WTC11 (cell line): ENCODE measurements around the gene ANG. TPM values are rescaled to one million over a fixed set of nuclear protein-coding genes. Genes with fewer than 3 reads are reported as not detected.
"Not testable (repeated sequence)": the region's sequence is repeated elsewhere in the genome, so short reads cannot be mapped to it uniquely, and the experiment has no call there.

ENCODE experiments used
- ATAC-seq: fragments of 200-7000 bp; cut with Tn5 transposase; 2 replicates; pipeline ENCODE4 v1.10.0; 2021; ENCODE audit warnings: mild to moderate bottlenecking, moderate library complexity
- CTCF ChIA-PET: fragments of 300-600 bp; sonication (Branson Sonifier 250); formaldehyde crosslinking; loops from one replicate; lab custom pipeline; 2021; ENCODE audit warnings: antibody characterized with exemption; lab: Charles Lee
- POLR2A ChIA-PET: fragments of 350-600 bp; sonication (Branson Sonifier 250); formaldehyde crosslinking; loops from one replicate; lab custom pipeline; 2021; ENCODE audit warnings: antibody characterized with exemption; lab: Charles Lee
- DNase-seq: peaks from one replicate; pipeline ENCODE4 v3.0.0; 2021; ENCODE audit warnings: low spot score
- H3K27ac Mint-ChIP-seq: 2 replicates; pipeline ENCODE4 v1.8.0; 2021; ENCODE audit warnings: mixed read lengths
- H3K27me3 Mint-ChIP-seq: 2 replicates; pipeline ENCODE4 v1.8.0; 2021; ENCODE audit warnings: low read depth, mild to moderate bottlenecking, moderate library complexity, mixed read lengths
- H3K36me3 Mint-ChIP-seq: 2 replicates; pipeline ENCODE4 v1.8.0; 2021; ENCODE audit warnings: mixed read lengths
- H3K4me1 Mint-ChIP-seq: 2 replicates; pipeline ENCODE4 v1.8.0; 2022; ENCODE audit warnings: mixed read lengths
- H3K4me3 Mint-ChIP-seq: 2 replicates; pipeline ENCODE4 v1.8.0; 2021; ENCODE audit warnings: mild to moderate bottlenecking, moderate library complexity, mixed read lengths
- H3K9me3 Mint-ChIP-seq: 2 replicates; pipeline ENCODE4 v1.8.0; 2021; ENCODE audit warnings: mixed read lengths
- CREM ChIP-seq: sonication (generic); formaldehyde crosslinking; IDR thresholded peaks from 2 replicates; pipeline ENCODE4 v1.8.1; 2022; ENCODE audit warnings: mild to moderate bottlenecking, missing genetic modification reagents, moderate library complexity
- ETV6 ChIP-seq: sonication (generic); formaldehyde crosslinking; IDR thresholded peaks from 2 replicates; pipeline ENCODE4 v1.8.1; 2022; ENCODE audit warnings: mild to moderate bottlenecking, missing genetic modification reagents
- IRF2 ChIP-seq: sonication (generic); formaldehyde crosslinking; IDR thresholded peaks from 2 replicates; pipeline ENCODE4 v1.8.0; 2022; ENCODE audit warnings: low read depth, missing genetic modification reagents, borderline replicate concordance
- NFE2L1 ChIP-seq: sonication (generic); formaldehyde crosslinking; IDR thresholded peaks from 2 replicates; pipeline ENCODE4 v1.8.1; 2023; ENCODE audit warnings: missing genetic modification reagents
- NFYB ChIP-seq: sonication (generic); formaldehyde crosslinking; conservative IDR thresholded peaks from 2 replicates; pipeline ENCODE4 v1.8.0; 2022; ENCODE audit warnings: low read depth, missing genetic modification reagents
- NR1H2 ChIP-seq: sonication (generic); formaldehyde crosslinking; IDR thresholded peaks from 2 replicates; pipeline ENCODE4 v1.9.0; 2021; ENCODE audit warnings: mild to moderate bottlenecking, moderate library complexity, missing genetic modification reagents
- ZNF138 ChIP-seq: sonication (generic); formaldehyde crosslinking; conservative IDR thresholded peaks from 2 replicates; pipeline ENCODE4 v1.8.1; 2022; ENCODE audit warnings: mild to moderate bottlenecking, moderate library complexity, missing genetic modification reagents
- ZNF423 ChIP-seq: fragments of 250-450 bp; sonication (Bioruptor Pico); IDR thresholded peaks from 2 replicates; pipeline ENCODE4 v2.1.2; 2022; ENCODE audit warnings: mild to moderate bottlenecking, moderate library complexity
- ZNF671 ChIP-seq: fragments of 250-450 bp; sonication (Bioruptor Pico); IDR thresholded peaks from 2 replicates; pipeline ENCODE4 v1.8.0; 2021; ENCODE audit warnings: mild to moderate bottlenecking
- total RNA-seq: library from RNA; stranded (reverse); gene quantifications from 3 replicates; pipeline ENCODE4 v1.2.3, GENCODE V29; 2021
- TF ChIP-seq, protein P1 (sequence below): fragments of 250-450 bp; sonication (Bioruptor Pico); IDR thresholded peaks from 2 replicates; pipeline ENCODE4 v2.1.2; 2022; ENCODE audit warnings: mild to moderate bottlenecking, moderate library complexity
- TF ChIP-seq, protein P2 (sequence below): sonication (generic); formaldehyde crosslinking; IDR thresholded peaks from 2 replicates; pipeline ENCODE4 v1.8.1; 2023; ENCODE audit warnings: mild to moderate bottlenecking, missing genetic modification reagents, borderline replicate concordance
- TF ChIP-seq, protein P3 (sequence below): sonication (generic); formaldehyde crosslinking; IDR thresholded peaks from 2 replicates; pipeline ENCODE4 v1.8.1; 2023; ENCODE audit warnings: mild to moderate bottlenecking, missing genetic modification reagents, moderate library complexity
- TF ChIP-seq, protein P4 (sequence below): fragments of 250-450 bp; sonication (Bioruptor Pico); IDR thresholded peaks from 2 replicates; pipeline ENCODE4 v1.9.0; 2021; ENCODE audit warnings: mild to moderate bottlenecking

Gene ANG
- total RNA-seq, 1 experiment from 2014 or later: 4.8 TPM

DNA sequence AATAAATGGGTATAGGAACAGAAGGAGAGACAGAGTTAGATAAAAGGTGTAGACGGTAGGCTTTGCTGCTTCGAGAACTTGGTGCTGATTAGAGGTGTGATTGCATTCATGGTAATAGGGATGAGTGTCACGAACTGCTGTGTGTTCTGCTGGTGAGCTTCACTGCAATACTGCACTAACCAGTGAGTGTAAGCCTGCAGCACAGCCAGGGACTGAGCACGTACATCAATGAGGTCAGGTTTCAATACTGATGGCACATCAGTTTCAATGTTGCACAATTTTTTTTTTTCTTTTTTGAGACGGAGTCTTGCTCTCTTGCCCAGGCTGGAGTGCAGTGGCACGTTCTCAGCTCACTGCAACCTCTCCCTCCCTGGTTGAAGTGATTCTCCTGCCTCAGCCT is 32.2 kb downstream of the ANG start (continued):
- TF ChIP-seq, protein P1, sequence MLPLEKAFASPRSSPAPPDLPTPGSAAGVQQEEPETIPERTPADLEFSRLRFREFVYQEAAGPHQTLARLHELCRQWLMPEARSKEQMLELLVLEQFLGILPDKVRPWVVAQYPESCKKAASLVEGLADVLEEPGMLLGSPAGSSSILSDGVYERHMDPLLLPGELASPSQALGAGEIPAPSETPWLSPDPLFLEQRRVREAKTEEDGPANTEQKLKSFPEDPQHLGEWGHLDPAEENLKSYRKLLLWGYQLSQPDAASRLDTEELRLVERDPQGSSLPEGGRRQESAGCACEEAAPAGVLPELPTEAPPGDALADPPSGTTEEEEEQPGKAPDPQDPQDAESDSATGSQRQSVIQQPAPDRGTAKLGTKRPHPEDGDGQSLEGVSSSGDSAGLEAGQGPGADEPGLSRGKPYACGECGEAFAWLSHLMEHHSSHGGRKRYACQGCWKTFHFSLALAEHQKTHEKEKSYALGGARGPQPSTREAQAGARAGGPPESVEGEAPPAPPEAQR (CRISPR knock-in tag): no peak
- TF ChIP-seq IRF2 (CRISPR knock-in tag) (no peak), NFYB (CRISPR knock-in tag) (no peak), CREM (no peak)
- TF ChIP-seq, all 79 proteins: peak for 0

DNA sequence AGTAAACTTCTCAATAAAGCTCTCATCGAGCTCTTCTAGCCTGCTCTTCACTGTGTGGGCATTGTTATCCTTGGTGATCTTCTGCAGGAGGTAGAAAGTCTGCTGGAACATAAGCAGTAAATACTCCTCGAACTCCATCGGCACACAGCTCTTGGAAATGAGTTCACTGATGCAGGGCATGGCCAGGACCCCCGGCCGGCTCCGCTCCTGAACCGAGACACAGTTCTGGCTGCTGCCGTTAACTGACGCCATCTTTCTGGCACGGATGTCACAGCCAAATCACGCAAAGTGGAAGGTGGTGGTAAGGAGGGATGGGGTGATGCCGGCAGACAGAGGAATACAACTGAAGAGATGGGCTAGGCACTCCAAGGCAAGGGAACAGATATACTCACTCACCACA is 33.5 kb downstream of the ANG start:
- no peaks in the 10 kb centered on the region for H3K36me3 Mint-ChIP-seq
- ChIA-PET POLR2A (no interaction called here), CTCF (interaction anchor here (0.5 to 1.9 kb wide), 3 partner anchors 134 to 893 kb away, joined by 3 to 6 read pairs (median 5); no protein-coding TSS in a partner anchor)
- H3K27ac Mint-ChIP-seq: no peak overlapping the region
- H3K4me3 Mint-ChIP-seq: no peak overlapping the region
- 0 out of 2 replicates have a peak, but pooled peaks cover 2% of the 10 kb centered on the region for H3K4me1 Mint-ChIP-seq
- no peak for TF ChIP-seq NFYB (CRISPR knock-in tag)
- peaks cover 3% of the 10 kb centered on the region; the same call in 1 of the 2 replicates for H3K9me3 Mint-ChIP-seq
- DNase-seq: no peak
- peaks cover 35% of the 10 kb centered on the region for H3K27me3 Mint-ChIP-seq
- no peak for ATAC-seq

DNA sequence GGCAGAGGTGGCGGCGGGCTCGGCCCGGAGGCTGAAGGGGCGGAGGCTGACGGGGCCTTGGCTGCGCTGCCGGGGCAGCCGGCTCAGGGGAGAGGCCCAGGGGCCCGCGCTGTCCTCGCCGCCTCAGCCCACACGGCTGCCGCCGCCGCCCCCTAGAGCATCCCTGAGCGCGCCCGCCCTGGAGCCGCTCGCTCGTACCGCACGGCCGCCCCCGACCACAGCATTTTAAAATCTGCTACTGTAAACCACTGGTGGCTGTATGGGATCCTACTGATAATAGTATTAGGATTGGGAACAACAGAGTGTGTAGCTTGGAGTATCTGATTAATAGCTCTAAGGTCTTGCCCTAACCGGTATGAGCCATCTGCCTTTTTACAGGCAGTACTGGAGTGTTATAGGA is 34.9 kb downstream of the ANG start:
- ATAC-seq: peak; percentile 94
- H3K36me3 Mint-ChIP-seq: no peaks in the 10 kb centered on the region
- DNase-seq: peak; percentile 51
- CTCF ChIA-PET: interaction anchor here (0.6 to 1.9 kb wide), 4 partner anchors 34 to 238 kb away, joined by 3 to 6 read pairs (median 4); no protein-coding TSS in a partner anchor
- H3K27ac Mint-ChIP-seq: no peak overlapping the region
- TF ChIP-seq IRF2 (CRISPR knock-in tag) (no peak), ZNF423 (CRISPR knock-in tag) (no peak), NFE2L1 (CRISPR knock-in tag) (no peak), ZNF138 (CRISPR knock-in tag) (no peak)
- TF ChIP-seq, protein P2, sequence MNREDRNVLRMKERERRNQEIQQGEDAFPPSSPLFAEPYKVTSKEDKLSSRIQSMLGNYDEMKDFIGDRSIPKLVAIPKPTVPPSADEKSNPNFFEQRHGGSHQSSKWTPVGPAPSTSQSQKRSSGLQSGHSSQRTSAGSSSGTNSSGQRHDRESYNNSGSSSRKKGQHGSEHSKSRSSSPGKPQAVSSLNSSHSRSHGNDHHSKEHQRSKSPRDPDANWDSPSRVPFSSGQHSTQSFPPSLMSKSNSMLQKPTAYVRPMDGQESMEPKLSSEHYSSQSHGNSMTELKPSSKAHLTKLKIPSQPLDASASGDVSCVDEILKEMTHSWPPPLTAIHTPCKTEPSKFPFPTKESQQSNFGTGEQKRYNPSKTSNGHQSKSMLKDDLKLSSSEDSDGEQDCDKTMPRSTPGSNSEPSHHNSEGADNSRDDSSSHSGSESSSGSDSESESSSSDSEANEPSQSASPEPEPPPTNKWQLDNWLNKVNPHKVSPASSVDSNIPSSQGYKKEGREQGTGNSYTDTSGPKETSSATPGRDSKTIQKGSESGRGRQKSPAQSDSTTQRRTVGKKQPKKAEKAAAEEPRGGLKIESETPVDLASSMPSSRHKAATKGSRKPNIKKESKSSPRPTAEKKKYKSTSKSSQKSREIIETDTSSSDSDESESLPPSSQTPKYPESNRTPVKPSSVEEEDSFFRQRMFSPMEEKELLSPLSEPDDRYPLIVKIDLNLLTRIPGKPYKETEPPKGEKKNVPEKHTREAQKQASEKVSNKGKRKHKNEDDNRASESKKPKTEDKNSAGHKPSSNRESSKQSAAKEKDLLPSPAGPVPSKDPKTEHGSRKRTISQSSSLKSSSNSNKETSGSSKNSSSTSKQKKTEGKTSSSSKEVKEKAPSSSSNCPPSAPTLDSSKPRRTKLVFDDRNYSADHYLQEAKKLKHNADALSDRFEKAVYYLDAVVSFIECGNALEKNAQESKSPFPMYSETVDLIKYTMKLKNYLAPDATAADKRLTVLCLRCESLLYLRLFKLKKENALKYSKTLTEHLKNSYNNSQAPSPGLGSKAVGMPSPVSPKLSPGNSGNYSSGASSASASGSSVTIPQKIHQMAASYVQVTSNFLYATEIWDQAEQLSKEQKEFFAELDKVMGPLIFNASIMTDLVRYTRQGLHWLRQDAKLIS (CRISPR knock-in tag): no peak
- TF ChIP-seq, protein P3, sequence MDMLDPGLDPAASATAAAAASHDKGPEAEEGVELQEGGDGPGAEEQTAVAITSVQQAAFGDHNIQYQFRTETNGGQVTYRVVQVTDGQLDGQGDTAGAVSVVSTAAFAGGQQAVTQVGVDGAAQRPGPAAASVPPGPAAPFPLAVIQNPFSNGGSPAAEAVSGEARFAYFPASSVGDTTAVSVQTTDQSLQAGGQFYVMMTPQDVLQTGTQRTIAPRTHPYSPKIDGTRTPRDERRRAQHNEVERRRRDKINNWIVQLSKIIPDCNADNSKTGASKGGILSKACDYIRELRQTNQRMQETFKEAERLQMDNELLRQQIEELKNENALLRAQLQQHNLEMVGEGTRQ (CRISPR knock-in tag): no peak
- H3K4me3 Mint-ChIP-seq: peak overlapping the region; percentile 45; the same call in 1 of the 2 replicates
- peaks cover 3% of the 10 kb centered on the region; the same call in 1 of the 2 replicates for H3K9me3 Mint-ChIP-seq
- POLR2A ChIA-PET: no interaction called here
- peaks cover 35% of the 10 kb centered on the region for H3K27me3 Mint-ChIP-seq
- 0 out of 2 replicates have a peak, but pooled peaks cover 2% of the 10 kb centered on the region for H3K4me1 Mint-ChIP-seq

DNA sequence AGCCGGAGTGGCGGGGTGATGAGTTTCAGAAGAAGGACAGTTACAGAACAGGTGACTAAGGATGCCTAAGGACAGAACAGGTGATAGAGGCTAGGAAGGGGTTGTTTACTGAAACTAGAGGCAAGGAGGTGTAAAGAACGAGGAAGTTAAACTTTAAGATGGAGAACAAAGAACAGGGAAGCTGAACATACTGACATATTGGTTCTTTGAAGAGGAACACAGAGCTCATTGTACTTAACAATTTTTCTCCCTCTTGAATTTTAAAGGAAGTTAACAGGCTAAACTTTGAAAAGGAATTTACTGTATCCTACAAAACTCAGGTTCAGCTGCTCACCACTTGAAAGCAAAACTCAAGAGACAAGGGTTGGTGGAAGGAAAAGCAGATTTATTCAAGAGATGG is 37.6 kb downstream of the ANG start:
- H3K9me3 Mint-ChIP-seq, ATAC-seq, H3K4me3 Mint-ChIP-seq, DNase-seq, H3K36me3 Mint-ChIP-seq, H3K4me1 Mint-ChIP-seq, POLR2A ChIA-PET, H3K27ac Mint-ChIP-seq: not testable (repeated sequence)
- H3K27me3 Mint-ChIP-seq: peaks cover 35% of the 10 kb centered on the region
- CTCF ChIA-PET: interaction anchor here (0.6 to 1.0 kb wide), 2 partner anchors 130 to 245 kb away, joined by 3 read pairs; no protein-coding TSS in a partner anchor

DNA sequence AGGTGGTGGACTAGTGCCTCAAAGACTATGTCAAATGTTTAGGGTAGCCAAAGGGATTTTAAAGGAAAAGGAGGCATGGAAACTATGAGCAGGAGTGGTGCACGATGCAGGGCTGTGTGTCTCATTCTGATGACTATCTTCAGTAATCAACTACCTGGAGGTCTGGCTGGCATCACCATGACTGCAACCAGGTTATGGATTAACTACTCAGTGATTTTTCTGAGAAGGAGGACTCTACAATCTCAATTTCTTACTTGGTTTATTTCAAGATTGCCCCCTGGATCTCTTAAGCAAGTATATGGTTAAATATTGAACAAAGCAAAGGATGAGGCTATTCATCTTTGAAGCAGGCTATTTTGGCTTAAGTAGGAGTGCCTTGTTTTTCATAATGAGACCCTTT is 38.0 kb downstream of the ANG start:
- Mint-ChIP-seq H3K27ac (no peak overlapping the region), H3K36me3 (no peaks in the 10 kb centered on the region), H3K4me3 (no peak overlapping the region), H3K4me1 (no peaks in the 10 kb centered on the region), H3K27me3 (peaks cover 35% of the 10 kb centered on the region), H3K9me3 (peaks cover 3% of the 10 kb centered on the region; the same call in 1 of the 2 replicates)
- ChIA-PET POLR2A (no interaction called here), CTCF (interaction anchor here (0.6 to 1.0 kb wide), 2 partner anchors 130 to 245 kb away, joined by 3 read pairs; no protein-coding TSS in a partner anchor)
- ATAC-seq: no peak
- DNase-seq: no peak
- TF ChIP-seq ETV6 (no peak), ZNF671 (CRISPR knock-in tag) (no peak), NFE2L1 (CRISPR knock-in tag) (no peak), NR1H2 (CRISPR knock-in tag) (no peak)
- TF ChIP-seq, protein P1 (CRISPR knock-in tag): no peak
- TF ChIP-seq, protein P4, sequence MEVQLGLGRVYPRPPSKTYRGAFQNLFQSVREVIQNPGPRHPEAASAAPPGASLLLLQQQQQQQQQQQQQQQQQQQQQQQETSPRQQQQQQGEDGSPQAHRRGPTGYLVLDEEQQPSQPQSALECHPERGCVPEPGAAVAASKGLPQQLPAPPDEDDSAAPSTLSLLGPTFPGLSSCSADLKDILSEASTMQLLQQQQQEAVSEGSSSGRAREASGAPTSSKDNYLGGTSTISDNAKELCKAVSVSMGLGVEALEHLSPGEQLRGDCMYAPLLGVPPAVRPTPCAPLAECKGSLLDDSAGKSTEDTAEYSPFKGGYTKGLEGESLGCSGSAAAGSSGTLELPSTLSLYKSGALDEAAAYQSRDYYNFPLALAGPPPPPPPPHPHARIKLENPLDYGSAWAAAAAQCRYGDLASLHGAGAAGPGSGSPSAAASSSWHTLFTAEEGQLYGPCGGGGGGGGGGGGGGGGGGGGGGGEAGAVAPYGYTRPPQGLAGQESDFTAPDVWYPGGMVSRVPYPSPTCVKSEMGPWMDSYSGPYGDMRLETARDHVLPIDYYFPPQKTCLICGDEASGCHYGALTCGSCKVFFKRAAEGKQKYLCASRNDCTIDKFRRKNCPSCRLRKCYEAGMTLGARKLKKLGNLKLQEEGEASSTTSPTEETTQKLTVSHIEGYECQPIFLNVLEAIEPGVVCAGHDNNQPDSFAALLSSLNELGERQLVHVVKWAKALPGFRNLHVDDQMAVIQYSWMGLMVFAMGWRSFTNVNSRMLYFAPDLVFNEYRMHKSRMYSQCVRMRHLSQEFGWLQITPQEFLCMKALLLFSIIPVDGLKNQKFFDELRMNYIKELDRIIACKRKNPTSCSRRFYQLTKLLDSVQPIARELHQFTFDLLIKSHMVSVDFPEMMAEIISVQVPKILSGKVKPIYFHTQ (CRISPR knock-in tag): no peak
